ENCODE measurements around the gene RAB3GAP2.

The RAB3GAP2 gene

DNA sequence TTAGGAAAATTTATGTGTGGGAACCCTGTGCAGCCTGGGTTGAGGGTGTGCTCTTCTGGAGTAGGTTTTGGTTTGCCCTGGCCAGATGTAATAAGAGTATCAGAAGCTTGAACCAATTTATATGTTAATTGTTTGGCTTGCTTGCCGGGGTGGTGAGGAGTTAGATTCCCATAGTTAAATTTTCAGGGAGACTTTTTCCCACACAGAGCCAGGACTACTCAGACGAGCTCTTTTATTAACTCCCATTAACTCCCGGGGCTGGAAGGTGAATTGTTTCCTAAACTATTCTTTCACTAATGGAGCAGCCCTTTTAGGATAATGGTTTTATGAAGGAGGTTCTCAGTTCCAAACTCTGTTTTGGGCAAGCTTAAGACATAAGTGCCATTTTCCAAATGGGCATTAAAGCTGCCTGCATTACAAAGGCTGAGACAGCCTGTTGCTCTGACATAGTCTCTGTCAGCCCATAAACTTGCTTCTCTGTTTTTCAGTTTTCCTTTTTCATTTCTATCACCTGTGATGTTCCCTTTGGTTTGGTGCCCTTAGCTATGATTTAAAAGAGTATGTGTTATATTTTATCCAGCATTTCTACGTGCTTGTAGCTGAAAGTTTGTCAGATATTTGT is 18.0 kb upstream of the RAB3GAP2 start:
- TF ChIP-seq YY1 (IDR thresholded peaks at IDR 0.05; ENCODE audit: low read depth), result no peak
- no peak for TF ChIP-seq NFIC (IDR thresholded peaks at IDR 0.05)
- no peak for TF ChIP-seq TAF1 (IDR thresholded peaks at IDR 0.05; ENCODE audit: low read depth)
- TF ChIP-seq, protein P1, sequence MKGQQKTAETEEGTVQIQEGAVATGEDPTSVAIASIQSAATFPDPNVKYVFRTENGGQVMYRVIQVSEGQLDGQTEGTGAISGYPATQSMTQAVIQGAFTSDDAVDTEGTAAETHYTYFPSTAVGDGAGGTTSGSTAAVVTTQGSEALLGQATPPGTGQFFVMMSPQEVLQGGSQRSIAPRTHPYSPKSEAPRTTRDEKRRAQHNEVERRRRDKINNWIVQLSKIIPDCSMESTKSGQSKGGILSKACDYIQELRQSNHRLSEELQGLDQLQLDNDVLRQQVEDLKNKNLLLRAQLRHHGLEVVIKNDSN (IDR thresholded peaks at IDR 0.05), result no peak
- no peak for TF ChIP-seq CEBPB (IDR thresholded peaks at IDR 0.05)
- no peak for TF ChIP-seq TCF12 (IDR thresholded peaks at IDR 0.05; ENCODE audit: low read depth)
- TF ChIP-seq TEAD4 (IDR thresholded peaks at IDR 0.05), result no peak
- TF ChIP-seq CREB1 (IDR thresholded peaks at IDR 0.05; ENCODE audit: low read depth), result no peak
- TF ChIP-seq, protein P2, sequence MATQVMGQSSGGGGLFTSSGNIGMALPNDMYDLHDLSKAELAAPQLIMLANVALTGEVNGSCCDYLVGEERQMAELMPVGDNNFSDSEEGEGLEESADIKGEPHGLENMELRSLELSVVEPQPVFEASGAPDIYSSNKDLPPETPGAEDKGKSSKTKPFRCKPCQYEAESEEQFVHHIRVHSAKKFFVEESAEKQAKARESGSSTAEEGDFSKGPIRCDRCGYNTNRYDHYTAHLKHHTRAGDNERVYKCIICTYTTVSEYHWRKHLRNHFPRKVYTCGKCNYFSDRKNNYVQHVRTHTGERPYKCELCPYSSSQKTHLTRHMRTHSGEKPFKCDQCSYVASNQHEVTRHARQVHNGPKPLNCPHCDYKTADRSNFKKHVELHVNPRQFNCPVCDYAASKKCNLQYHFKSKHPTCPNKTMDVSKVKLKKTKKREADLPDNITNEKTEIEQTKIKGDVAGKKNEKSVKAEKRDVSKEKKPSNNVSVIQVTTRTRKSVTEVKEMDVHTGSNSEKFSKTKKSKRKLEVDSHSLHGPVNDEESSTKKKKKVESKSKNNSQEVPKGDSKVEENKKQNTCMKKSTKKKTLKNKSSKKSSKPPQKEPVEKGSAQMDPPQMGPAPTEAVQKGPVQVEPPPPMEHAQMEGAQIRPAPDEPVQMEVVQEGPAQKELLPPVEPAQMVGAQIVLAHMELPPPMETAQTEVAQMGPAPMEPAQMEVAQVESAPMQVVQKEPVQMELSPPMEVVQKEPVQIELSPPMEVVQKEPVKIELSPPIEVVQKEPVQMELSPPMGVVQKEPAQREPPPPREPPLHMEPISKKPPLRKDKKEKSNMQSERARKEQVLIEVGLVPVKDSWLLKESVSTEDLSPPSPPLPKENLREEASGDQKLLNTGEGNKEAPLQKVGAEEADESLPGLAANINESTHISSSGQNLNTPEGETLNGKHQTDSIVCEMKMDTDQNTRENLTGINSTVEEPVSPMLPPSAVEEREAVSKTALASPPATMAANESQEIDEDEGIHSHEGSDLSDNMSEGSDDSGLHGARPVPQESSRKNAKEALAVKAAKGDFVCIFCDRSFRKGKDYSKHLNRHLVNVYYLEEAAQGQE (IDR thresholded peaks at IDR 0.05; ENCODE audit: low read depth), result no peak
- TF ChIP-seq RAD21 (IDR thresholded peaks at IDR 0.05; ENCODE audit: low read depth), result no peak
- no peak for TF ChIP-seq EGR1 (IDR thresholded peaks at IDR 0.05)
- TF ChIP-seq EP300 (IDR thresholded peaks at IDR 0.05; ENCODE audit: borderline replicate concordance), result no peak
- TF ChIP-seq, protein P3, sequence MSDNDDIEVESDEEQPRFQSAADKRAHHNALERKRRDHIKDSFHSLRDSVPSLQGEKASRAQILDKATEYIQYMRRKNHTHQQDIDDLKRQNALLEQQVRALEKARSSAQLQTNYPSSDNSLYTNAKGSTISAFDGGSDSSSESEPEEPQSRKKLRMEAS (IDR thresholded peaks at IDR 0.05), result no peak
- no peak for TF ChIP-seq ZBTB7A (IDR thresholded peaks at IDR 0.05; ENCODE audit: low read depth)
- TF ChIP-seq FOXM1 (IDR thresholded peaks at IDR 0.05; ENCODE audit: borderline replicate concordance, low read depth), result no peak

DNA sequence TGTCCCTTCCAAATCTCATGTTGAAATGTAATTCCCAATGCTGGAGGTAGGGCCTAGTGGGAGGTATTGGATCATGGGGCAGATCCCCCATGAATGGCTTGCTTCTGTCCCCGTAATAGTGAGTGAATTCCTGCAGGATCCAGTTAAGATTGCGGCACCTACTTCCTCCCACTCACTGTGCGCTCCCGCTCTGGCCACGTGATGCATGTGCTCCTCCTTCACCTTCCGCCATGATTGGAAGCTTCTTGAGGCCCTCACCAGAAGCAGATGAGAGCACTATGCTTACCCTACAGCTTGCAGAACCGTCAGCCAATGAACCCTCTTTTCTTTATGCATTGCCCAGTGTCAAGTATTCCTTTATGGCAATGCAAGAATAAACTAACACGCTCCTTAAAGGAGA is 14.9 kb upstream of the RAB3GAP2 start:
- TF ChIP-seq, protein P1 (IDR thresholded peaks at IDR 0.05), result no peak
- no peak for TF ChIP-seq CEBPB (IDR thresholded peaks at IDR 0.05)
- TF ChIP-seq NFIC (IDR thresholded peaks at IDR 0.05), result no peak
- no peak for TF ChIP-seq YY1 (IDR thresholded peaks at IDR 0.05; ENCODE audit: low read depth)
- TF ChIP-seq EGR1 (IDR thresholded peaks at IDR 0.05), result no peak

DNA sequence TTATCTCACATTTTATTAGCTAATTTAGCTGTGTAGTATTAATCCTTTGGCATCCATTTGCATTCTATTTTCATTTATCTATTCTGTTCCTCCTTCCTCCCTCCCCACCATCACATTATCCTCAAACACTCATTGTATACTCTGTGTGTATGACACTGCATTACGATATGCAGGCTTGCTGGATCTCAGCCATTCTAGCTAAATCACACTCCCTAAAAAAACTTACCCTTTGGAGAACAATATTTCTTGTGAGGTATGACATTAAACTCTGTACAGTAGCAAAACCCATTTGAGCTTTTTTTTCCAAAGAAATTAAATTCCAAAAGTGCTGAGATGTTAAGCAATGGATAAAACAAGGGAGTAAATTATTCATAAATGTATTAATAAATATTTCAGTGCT is 11.4 kb upstream of the RAB3GAP2 start:
- no peak for TF ChIP-seq TCF12 (IDR thresholded peaks at IDR 0.05; ENCODE audit: low read depth)
- TF ChIP-seq TEAD4 (IDR thresholded peaks at IDR 0.05), result no peak
- no peak for TF ChIP-seq CEBPB (IDR thresholded peaks at IDR 0.05)
- TF ChIP-seq, protein P2 (IDR thresholded peaks at IDR 0.05; ENCODE audit: low read depth), result no peak
- TF ChIP-seq RAD21 (IDR thresholded peaks at IDR 0.05; ENCODE audit: low read depth), result no peak
- TF ChIP-seq ZBTB7A (IDR thresholded peaks at IDR 0.05; ENCODE audit: low read depth), result no peak
- no peak for TF ChIP-seq FOXM1 (IDR thresholded peaks at IDR 0.05; ENCODE audit: borderline replicate concordance, low read depth)
- TF ChIP-seq CREB1 (IDR thresholded peaks at IDR 0.05; ENCODE audit: low read depth), result no peak
- TF ChIP-seq, protein P3 (IDR thresholded peaks at IDR 0.05), result no peak
- no peak for TF ChIP-seq YY1 (IDR thresholded peaks at IDR 0.05; ENCODE audit: low read depth)
- TF ChIP-seq TAF1 (IDR thresholded peaks at IDR 0.05; ENCODE audit: low read depth), result no peak
- no peak for TF ChIP-seq EP300 (IDR thresholded peaks at IDR 0.05; ENCODE audit: borderline replicate concordance)
- no peak for TF ChIP-seq NFIC (IDR thresholded peaks at IDR 0.05)

DNA sequence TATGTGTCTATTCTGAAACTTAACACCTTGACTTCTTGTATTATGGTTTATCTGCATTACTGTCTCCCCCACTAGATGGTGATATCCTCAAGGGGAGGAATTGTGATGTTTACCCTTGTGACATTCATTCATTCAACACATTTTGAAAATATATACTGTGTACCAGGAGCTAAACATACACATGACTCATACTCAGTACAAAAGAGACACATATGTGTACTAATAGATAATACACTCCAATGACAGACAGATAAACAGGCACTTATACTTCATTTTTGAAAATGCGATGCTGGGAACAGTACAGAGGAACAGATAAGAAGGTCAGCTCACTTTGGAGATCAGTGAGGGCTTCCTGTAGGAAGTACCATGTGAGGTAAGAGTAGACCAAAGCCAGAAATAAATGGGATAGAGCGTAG is 8.9 kb upstream of the RAB3GAP2 start:
- TF ChIP-seq RAD21 (IDR thresholded peaks at IDR 0.05; ENCODE audit: low read depth) (peak; percentile 51), YY1 (IDR thresholded peaks at IDR 0.05; ENCODE audit: low read depth) (no peak), NFIC (IDR thresholded peaks at IDR 0.05) (no peak)

DNA sequence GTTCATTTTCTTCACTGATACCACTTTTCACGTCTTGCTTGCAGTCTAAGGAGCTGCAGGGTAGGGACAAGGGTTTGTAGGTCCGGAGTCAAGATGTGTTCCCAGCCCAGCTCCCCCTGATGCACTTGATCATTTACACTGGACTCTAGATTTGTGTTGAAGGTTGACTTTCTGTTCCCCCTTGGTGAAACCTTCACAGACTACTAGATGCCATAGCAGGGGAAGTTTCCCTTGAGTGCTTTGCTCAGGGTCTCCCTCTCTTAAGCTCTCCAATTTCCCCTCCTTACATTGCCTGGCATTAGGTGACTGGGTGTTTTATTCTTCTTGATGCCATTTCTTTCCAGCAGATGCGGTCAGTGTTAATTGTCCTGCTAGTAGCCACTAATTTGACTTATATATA is 8.0 kb upstream of the RAB3GAP2 start:
- TF ChIP-seq, protein P2 (IDR thresholded peaks at IDR 0.05; ENCODE audit: low read depth), result no peak
- TF ChIP-seq, protein P3 (IDR thresholded peaks at IDR 0.05), result no peak
- no peak for TF ChIP-seq EP300 (IDR thresholded peaks at IDR 0.05; ENCODE audit: borderline replicate concordance)
- TF ChIP-seq TCF12 (IDR thresholded peaks at IDR 0.05; ENCODE audit: low read depth), result no peak
- no peak for TF ChIP-seq EGR1 (IDR thresholded peaks at IDR 0.05)
- TF ChIP-seq, protein P1 (IDR thresholded peaks at IDR 0.05), result no peak
- TF ChIP-seq CREB1 (IDR thresholded peaks at IDR 0.05; ENCODE audit: low read depth), result no peak
- TF ChIP-seq YY1 (IDR thresholded peaks at IDR 0.05; ENCODE audit: low read depth), result no peak
- no peak for TF ChIP-seq RAD21 (IDR thresholded peaks at IDR 0.05; ENCODE audit: low read depth)
- TF ChIP-seq TEAD4 (IDR thresholded peaks at IDR 0.05), result no peak
- no peak for TF ChIP-seq FOXM1 (IDR thresholded peaks at IDR 0.05; ENCODE audit: borderline replicate concordance, low read depth)
- no peak for TF ChIP-seq NFIC (IDR thresholded peaks at IDR 0.05)
- TF ChIP-seq ZBTB7A (IDR thresholded peaks at IDR 0.05; ENCODE audit: low read depth), result no peak
- TF ChIP-seq TAF1 (IDR thresholded peaks at IDR 0.05; ENCODE audit: low read depth), result no peak
